AG09309 (cell line): Measurements from ENCODE around the gene TSPAN12.

Source experiments
- DNase-seq: peaks from one replicate; pipeline ENCODE4 v3.0.0-alpha.2; 2010; ENCODE audit warnings: low read depth
- H3K4me3 ChIP-seq: 2 replicates; pipeline ENCODE4 v1.5.1; 2011; ENCODE audit warnings: mild to moderate bottlenecking, low read depth, low read length, moderate library complexity; ENCODE audit not compliant: control insufficient read depth
- CTCF ChIP-seq: IDR thresholded peaks from 2 replicates; pipeline ENCODE4 v1.5.1; 2011; ENCODE audit warnings: mild to moderate bottlenecking, low read depth, low read length, inconsistent platforms; ENCODE audit not compliant: insufficient read depth, control insufficient read depth; ENCODE audit errors: missing control alignments

Gene TSPAN12

GRCh38 chr7:120797026-120797645, 60.8 kb downstream of the TSPAN12 start:
- TF ChIP-seq CTCF: no peak

GRCh38 chr7:120794106-120794729, 63.7 kb downstream of the TSPAN12 start:
- no peak overlapping the region for H3K4me3 ChIP-seq
- no peak for DNase-seq
- TF ChIP-seq CTCF: no peak

More at GRCh38 chr7:120797026-120797645, 60.8 kb downstream of the TSPAN12 start:
- no peak overlapping the region for H3K4me3 ChIP-seq
- DNase-seq: no peak

- no peak for DNase-seq
- no peak overlapping the region for H3K4me3 ChIP-seq
- no peak for TF ChIP-seq CTCF
Observed at GRCh38 chr7:120793213-120793936, 64.6 kb downstream of the TSPAN12 start.

- no peak overlapping the region for H3K4me3 ChIP-seq
- DNase-seq: no peak
- TF ChIP-seq CTCF: no peak
Observed at GRCh38 chr7:120792861-120793130, 65.1 kb downstream of the TSPAN12 start.

GRCh38 chr7:120792091-120792860, 65.7 kb downstream of the TSPAN12 start:
- no peak overlapping the region for H3K4me3 ChIP-seq
- TF ChIP-seq CTCF: peak; percentile 98
- DNase-seq: peak; percentile 31

GRCh38 chr7:120785095-120785494, 72.8 kb downstream of the TSPAN12 start:
- H3K4me3 ChIP-seq: no peak overlapping the region
- DNase-seq: no peak
- TF ChIP-seq CTCF: no peak
